WTC11 (cell line): ENCODE results near the gene KRTAP10-7. TPM values are rescaled to one million over a fixed set of nuclear protein-coding genes. Genes with fewer than 3 reads are reported as not detected.

Experiments used
- ATAC-seq: fragments of 200-7000 bp; cut with Tn5 transposase; 2 replicates; pipeline ENCODE4 v1.10.0; 2021; ENCODE audit warnings: mild to moderate bottlenecking, moderate library complexity
- CTCF ChIA-PET: fragments of 300-600 bp; sonication (Branson Sonifier 250); formaldehyde crosslinking; loops from one replicate; lab custom pipeline; 2021; ENCODE audit warnings: antibody characterized with exemption; lab: Charles Lee
- POLR2A ChIA-PET: fragments of 350-600 bp; sonication (Branson Sonifier 250); formaldehyde crosslinking; loops from one replicate; lab custom pipeline; 2021; ENCODE audit warnings: antibody characterized with exemption; lab: Charles Lee
- DNase-seq: peaks from one replicate; pipeline ENCODE4 v3.0.0; 2021; ENCODE audit warnings: low spot score
- H3K27ac Mint-ChIP-seq: 2 replicates; pipeline ENCODE4 v1.8.0; 2021; ENCODE audit warnings: mixed read lengths
- H3K27me3 Mint-ChIP-seq: 2 replicates; pipeline ENCODE4 v1.8.0; 2021; ENCODE audit warnings: low read depth, mild to moderate bottlenecking, moderate library complexity, mixed read lengths
- H3K36me3 Mint-ChIP-seq: 2 replicates; pipeline ENCODE4 v1.8.0; 2021; ENCODE audit warnings: mixed read lengths
- H3K4me1 Mint-ChIP-seq: 2 replicates; pipeline ENCODE4 v1.8.0; 2022; ENCODE audit warnings: mixed read lengths
- H3K4me3 Mint-ChIP-seq: 2 replicates; pipeline ENCODE4 v1.8.0; 2021; ENCODE audit warnings: mild to moderate bottlenecking, moderate library complexity, mixed read lengths
- H3K9me3 Mint-ChIP-seq: 2 replicates; pipeline ENCODE4 v1.8.0; 2021; ENCODE audit warnings: mixed read lengths
- CREM ChIP-seq: sonication (generic); formaldehyde crosslinking; IDR thresholded peaks from 2 replicates; pipeline ENCODE4 v1.8.1; 2022; ENCODE audit warnings: mild to moderate bottlenecking, missing genetic modification reagents, moderate library complexity
- GRHL2 ChIP-seq: fragments of 250-450 bp; sonication (Bioruptor Pico); IDR thresholded peaks from 2 replicates; pipeline ENCODE4 v1.8.0; 2022; ENCODE audit warnings: mild to moderate bottlenecking, moderate library complexity; ENCODE audit not compliant: insufficient replicate concordance, severe bottlenecking
- GTF2I ChIP-seq: fragments of 250-450 bp; sonication (Bioruptor Pico); conservative IDR thresholded peaks from 2 replicates; pipeline ENCODE4 v1.4.0; 2021; ENCODE audit warnings: mild to moderate bottlenecking
- IRF2 ChIP-seq: sonication (generic); formaldehyde crosslinking; IDR thresholded peaks from 2 replicates; pipeline ENCODE4 v1.8.0; 2022; ENCODE audit warnings: low read depth, missing genetic modification reagents, borderline replicate concordance
- SOX15 ChIP-seq: fragments of 250-450 bp; sonication (Bioruptor Pico); IDR thresholded peaks from 2 replicates; pipeline ENCODE4 v1.9.0; 2021; ENCODE audit warnings: mild to moderate bottlenecking
- TCF7 ChIP-seq: sonication (generic); formaldehyde crosslinking; IDR thresholded peaks from 2 replicates; pipeline ENCODE4 v1.8.0; 2022; ENCODE audit warnings: mild to moderate bottlenecking, low read depth, missing genetic modification reagents, moderate library complexity
- ZNF138 ChIP-seq: sonication (generic); formaldehyde crosslinking; conservative IDR thresholded peaks from 2 replicates; pipeline ENCODE4 v1.8.1; 2022; ENCODE audit warnings: mild to moderate bottlenecking, moderate library complexity, missing genetic modification reagents
- ZNF396 ChIP-seq: fragments of 250-450 bp; sonication (Bioruptor Pico); IDR thresholded peaks from 2 replicates; pipeline ENCODE4 v1.8.0; 2021; ENCODE audit warnings: mild to moderate bottlenecking, moderate library complexity, borderline replicate concordance
- ZNF423 ChIP-seq: fragments of 250-450 bp; sonication (Bioruptor Pico); IDR thresholded peaks from 2 replicates; pipeline ENCODE4 v2.1.2; 2022; ENCODE audit warnings: mild to moderate bottlenecking, moderate library complexity
- ZNF671 ChIP-seq: fragments of 250-450 bp; sonication (Bioruptor Pico); IDR thresholded peaks from 2 replicates; pipeline ENCODE4 v1.8.0; 2021; ENCODE audit warnings: mild to moderate bottlenecking
- total RNA-seq: library from RNA; stranded (reverse); gene quantifications from 3 replicates; pipeline ENCODE4 v1.2.3, GENCODE V29; 2021
- TF ChIP-seq, protein P1 (sequence below): sonication (generic); formaldehyde crosslinking; IDR thresholded peaks from 2 replicates; pipeline ENCODE4 v1.8.0; 2022; ENCODE audit warnings: mild to moderate bottlenecking, missing genetic modification reagents
- TF ChIP-seq, protein P2 (sequence below): sonication (generic); formaldehyde crosslinking; conservative IDR thresholded peaks from 2 replicates; pipeline ENCODE4 v1.8.1; 2023; ENCODE audit warnings: mild to moderate bottlenecking, low read depth, missing genetic modification reagents, moderate library complexity
- TF ChIP-seq, protein P3 (sequence below): sonication (generic); formaldehyde crosslinking; IDR thresholded peaks from 2 replicates; pipeline ENCODE4 v1.8.1; 2022; ENCODE audit warnings: missing genetic modification reagents, borderline replicate concordance
- TF ChIP-seq, protein P4 (sequence below): fragments of 250-450 bp; sonication (Bioruptor Pico); IDR thresholded peaks from 2 replicates; pipeline ENCODE4 v1.8.0; 2021; ENCODE audit warnings: mild to moderate bottlenecking
- TF ChIP-seq, protein P5 (sequence below): sonication (generic); formaldehyde crosslinking; IDR thresholded peaks from 2 replicates; pipeline ENCODE4 v1.8.0; 2022; ENCODE audit warnings: missing genetic modification reagents
- TF ChIP-seq, protein P6 (sequence below): sonication (generic); formaldehyde crosslinking; conservative IDR thresholded peaks from 2 replicates; pipeline ENCODE4 v1.8.1; 2022; ENCODE audit warnings: mild to moderate bottlenecking, missing genetic modification reagents
- TF ChIP-seq, protein P7 (sequence below): sonication (generic); formaldehyde crosslinking; IDR thresholded peaks from 2 replicates; pipeline ENCODE4 v1.8.0; 2023; ENCODE audit warnings: missing genetic modification reagents, mild to moderate bottlenecking, borderline replicate concordance
- TF ChIP-seq, protein P8 (sequence below): sonication (generic); formaldehyde crosslinking; IDR thresholded peaks from 2 replicates; pipeline ENCODE4 v1.8.1; 2023; ENCODE audit warnings: mild to moderate bottlenecking, moderate library complexity, missing genetic modification reagents

The KRTAP10-7 gene
- total RNA-seq, 1 experiment from 2014 or later, result not detected

DNA sequence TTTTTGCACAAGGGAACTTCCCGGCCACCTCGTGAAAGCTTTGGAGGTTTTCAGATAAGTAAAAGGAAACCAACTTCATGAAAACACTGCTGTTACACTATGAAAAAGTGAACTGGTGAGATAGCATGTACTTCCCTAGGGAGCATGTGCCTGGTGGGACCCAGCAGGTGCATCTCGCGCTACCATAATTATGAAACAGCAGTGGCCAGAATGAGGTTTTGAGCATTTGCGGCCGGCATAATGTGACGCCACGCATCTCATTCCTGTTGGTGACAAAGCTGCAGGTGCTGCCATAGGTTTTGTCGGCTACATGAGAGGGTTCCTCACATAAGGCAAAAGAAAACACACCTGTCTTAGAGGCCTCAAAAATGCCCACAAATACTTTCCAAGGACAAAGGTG is 43.5 kb upstream of the KRTAP10-7 start:
- TF ChIP-seq GTF2I (CRISPR knock-in tag), result no peak
- no peak for TF ChIP-seq GRHL2
- no peak for TF ChIP-seq ZNF396 (CRISPR knock-in tag)
- TF ChIP-seq, protein P1, sequence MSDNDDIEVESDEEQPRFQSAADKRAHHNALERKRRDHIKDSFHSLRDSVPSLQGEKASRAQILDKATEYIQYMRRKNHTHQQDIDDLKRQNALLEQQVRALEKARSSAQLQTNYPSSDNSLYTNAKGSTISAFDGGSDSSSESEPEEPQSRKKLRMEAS, result no peak
- TF ChIP-seq ZNF671 (CRISPR knock-in tag), result no peak
- no peak for TF ChIP-seq SOX15 (CRISPR knock-in tag)
- TF ChIP-seq, protein P2, sequence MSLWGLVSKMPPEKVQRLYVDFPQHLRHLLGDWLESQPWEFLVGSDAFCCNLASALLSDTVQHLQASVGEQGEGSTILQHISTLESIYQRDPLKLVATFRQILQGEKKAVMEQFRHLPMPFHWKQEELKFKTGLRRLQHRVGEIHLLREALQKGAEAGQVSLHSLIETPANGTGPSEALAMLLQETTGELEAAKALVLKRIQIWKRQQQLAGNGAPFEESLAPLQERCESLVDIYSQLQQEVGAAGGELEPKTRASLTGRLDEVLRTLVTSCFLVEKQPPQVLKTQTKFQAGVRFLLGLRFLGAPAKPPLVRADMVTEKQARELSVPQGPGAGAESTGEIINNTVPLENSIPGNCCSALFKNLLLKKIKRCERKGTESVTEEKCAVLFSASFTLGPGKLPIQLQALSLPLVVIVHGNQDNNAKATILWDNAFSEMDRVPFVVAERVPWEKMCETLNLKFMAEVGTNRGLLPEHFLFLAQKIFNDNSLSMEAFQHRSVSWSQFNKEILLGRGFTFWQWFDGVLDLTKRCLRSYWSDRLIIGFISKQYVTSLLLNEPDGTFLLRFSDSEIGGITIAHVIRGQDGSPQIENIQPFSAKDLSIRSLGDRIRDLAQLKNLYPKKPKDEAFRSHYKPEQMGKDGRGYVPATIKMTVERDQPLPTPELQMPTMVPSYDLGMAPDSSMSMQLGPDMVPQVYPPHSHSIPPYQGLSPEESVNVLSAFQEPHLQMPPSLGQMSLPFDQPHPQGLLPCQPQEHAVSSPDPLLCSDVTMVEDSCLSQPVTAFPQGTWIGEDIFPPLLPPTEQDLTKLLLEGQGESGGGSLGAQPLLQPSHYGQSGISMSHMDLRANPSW (CRISPR knock-in tag), result no peak
- TF ChIP-seq ZNF423 (CRISPR knock-in tag), result no peak
- TF ChIP-seq, protein P3, sequence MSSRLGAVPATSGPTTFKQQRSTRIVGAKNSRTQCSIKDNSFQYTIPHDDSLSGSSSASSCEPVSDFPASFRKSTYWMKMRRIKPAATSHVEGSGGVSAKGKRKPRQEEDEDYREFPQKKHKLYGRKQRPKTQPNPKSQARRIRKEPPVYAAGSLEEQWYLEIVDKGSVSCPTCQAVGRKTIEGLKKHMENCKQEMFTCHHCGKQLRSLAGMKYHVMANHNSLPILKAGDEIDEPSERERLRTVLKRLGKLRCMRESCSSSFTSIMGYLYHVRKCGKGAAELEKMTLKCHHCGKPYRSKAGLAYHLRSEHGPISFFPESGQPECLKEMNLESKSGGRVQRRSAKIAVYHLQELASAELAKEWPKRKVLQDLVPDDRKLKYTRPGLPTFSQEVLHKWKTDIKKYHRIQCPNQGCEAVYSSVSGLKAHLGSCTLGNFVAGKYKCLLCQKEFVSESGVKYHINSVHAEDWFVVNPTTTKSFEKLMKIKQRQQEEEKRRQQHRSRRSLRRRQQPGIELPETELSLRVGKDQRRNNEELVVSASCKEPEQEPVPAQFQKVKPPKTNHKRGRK (CRISPR knock-in tag), result no peak
- TF ChIP-seq, protein P4, sequence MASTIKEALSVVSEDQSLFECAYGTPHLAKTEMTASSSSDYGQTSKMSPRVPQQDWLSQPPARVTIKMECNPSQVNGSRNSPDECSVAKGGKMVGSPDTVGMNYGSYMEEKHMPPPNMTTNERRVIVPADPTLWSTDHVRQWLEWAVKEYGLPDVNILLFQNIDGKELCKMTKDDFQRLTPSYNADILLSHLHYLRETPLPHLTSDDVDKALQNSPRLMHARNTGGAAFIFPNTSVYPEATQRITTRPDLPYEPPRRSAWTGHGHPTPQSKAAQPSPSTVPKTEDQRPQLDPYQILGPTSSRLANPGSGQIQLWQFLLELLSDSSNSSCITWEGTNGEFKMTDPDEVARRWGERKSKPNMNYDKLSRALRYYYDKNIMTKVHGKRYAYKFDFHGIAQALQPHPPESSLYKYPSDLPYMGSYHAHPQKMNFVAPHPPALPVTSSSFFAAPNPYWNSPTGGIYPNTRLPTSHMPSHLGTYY (CRISPR knock-in tag), result no peak
- TF ChIP-seq, protein P5, sequence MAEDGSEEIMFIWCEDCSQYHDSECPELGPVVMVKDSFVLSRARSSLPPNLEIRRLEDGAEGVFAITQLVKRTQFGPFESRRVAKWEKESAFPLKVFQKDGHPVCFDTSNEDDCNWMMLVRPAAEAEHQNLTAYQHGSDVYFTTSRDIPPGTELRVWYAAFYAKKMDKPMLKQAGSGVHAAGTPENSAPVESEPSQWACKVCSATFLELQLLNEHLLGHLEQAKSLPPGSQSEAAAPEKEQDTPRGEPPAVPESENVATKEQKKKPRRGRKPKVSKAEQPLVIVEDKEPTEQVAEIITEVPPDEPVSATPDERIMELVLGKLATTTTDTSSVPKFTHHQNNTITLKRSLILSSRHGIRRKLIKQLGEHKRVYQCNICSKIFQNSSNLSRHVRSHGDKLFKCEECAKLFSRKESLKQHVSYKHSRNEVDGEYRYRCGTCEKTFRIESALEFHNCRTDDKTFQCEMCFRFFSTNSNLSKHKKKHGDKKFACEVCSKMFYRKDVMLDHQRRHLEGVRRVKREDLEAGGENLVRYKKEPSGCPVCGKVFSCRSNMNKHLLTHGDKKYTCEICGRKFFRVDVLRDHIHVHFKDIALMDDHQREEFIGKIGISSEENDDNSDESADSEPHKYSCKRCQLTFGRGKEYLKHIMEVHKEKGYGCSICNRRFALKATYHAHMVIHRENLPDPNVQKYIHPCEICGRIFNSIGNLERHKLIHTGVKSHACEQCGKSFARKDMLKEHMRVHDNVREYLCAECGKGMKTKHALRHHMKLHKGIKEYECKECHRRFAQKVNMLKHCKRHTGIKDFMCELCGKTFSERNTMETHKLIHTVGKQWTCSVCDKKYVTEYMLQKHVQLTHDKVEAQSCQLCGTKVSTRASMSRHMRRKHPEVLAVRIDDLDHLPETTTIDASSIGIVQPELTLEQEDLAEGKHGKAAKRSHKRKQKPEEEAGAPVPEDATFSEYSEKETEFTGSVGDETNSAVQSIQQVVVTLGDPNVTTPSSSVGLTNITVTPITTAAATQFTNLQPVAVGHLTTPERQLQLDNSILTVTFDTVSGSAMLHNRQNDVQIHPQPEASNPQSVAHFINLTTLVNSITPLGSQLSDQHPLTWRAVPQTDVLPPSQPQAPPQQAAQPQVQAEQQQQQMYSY (CRISPR knock-in tag), result no peak
- TF ChIP-seq, protein P6, sequence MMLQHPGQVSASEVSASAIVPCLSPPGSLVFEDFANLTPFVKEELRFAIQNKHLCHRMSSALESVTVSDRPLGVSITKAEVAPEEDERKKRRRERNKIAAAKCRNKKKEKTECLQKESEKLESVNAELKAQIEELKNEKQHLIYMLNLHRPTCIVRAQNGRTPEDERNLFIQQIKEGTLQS (CRISPR knock-in tag), result no peak
- TF ChIP-seq, protein P7, sequence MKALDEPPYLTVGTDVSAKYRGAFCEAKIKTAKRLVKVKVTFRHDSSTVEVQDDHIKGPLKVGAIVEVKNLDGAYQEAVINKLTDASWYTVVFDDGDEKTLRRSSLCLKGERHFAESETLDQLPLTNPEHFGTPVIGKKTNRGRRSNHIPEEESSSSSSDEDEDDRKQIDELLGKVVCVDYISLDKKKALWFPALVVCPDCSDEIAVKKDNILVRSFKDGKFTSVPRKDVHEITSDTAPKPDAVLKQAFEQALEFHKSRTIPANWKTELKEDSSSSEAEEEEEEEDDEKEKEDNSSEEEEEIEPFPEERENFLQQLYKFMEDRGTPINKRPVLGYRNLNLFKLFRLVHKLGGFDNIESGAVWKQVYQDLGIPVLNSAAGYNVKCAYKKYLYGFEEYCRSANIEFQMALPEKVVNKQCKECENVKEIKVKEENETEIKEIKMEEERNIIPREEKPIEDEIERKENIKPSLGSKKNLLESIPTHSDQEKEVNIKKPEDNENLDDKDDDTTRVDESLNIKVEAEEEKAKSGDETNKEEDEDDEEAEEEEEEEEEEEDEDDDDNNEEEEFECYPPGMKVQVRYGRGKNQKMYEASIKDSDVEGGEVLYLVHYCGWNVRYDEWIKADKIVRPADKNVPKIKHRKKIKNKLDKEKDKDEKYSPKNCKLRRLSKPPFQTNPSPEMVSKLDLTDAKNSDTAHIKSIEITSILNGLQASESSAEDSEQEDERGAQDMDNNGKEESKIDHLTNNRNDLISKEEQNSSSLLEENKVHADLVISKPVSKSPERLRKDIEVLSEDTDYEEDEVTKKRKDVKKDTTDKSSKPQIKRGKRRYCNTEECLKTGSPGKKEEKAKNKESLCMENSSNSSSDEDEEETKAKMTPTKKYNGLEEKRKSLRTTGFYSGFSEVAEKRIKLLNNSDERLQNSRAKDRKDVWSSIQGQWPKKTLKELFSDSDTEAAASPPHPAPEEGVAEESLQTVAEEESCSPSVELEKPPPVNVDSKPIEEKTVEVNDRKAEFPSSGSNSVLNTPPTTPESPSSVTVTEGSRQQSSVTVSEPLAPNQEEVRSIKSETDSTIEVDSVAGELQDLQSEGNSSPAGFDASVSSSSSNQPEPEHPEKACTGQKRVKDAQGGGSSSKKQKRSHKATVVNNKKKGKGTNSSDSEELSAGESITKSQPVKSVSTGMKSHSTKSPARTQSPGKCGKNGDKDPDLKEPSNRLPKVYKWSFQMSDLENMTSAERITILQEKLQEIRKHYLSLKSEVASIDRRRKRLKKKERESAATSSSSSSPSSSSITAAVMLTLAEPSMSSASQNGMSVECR (CRISPR knock-in tag), result no peak
- TF ChIP-seq ZNF138 (CRISPR knock-in tag), result no peak
- no peak for TF ChIP-seq CREM (CRISPR knock-in tag)
- no peak for TF ChIP-seq IRF2 (CRISPR knock-in tag)
- TF ChIP-seq, protein P8, sequence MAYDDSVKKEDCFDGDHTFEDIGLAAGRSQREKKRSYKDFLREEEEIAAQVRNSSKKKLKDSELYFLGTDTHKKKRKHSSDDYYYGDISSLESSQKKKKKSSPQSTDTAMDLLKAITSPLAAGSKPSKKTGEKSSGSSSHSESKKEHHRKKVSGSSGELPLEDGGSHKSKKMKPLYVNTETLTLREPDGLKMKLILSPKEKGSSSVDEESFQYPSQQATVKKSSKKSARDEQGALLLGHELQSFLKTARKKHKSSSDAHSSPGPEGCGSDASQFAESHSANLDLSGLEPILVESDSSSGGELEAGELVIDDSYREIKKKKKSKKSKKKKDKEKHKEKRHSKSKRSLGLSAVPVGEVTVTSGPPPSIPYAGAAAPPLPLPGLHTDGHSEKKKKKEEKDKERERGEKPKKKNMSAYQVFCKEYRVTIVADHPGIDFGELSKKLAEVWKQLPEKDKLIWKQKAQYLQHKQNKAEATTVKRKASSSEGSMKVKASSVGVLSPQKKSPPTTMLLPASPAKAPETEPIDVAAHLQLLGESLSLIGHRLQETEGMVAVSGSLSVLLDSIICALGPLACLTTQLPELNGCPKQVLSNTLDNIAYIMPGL, result no peak
- TF ChIP-seq TCF7 (CRISPR knock-in tag), result no peak
- TF ChIP-seq, all 79 proteins: peak for 0
- ATAC-seq (no peak), DNase-seq (no peak)
- Mint-ChIP-seq H3K9me3 (peaks cover 5% of the 10 kb centered on the region), H3K4me1 (peaks cover 26% of the 10 kb centered on the region), H3K27ac (no peak overlapping the region), H3K4me3 (no peak overlapping the region), H3K27me3 (no peaks in the 10 kb centered on the region; the same call in none of the 2 replicates), H3K36me3 (no peaks in the 10 kb centered on the region)
- ChIA-PET CTCF (interaction anchor here (0.6 to 1.3 kb wide), 2 partner anchors 46 to 143 kb away, joined by 5 read pairs; no protein-coding TSS in a partner anchor), POLR2A (no interaction called here)
